ENCODE measurements around the gene TEAD1.

DNA sequence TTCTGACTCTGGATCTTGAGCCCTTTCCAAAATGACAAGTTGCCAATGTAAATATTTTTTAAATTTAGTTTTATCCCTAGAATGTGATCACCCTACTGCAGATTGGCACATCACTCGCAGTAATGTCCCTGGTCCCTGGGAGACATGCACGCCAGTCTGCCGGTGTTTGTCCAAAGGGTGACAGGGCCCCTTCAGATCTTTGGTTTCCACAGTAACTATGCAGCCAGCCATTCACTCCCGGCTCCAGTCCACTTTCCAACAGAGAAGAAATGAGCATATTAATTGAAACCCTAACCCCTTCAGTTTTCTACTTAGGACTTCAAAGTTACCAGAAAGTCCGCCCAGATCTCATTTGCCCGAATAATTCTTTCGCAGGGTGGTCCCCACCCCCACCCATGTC lies 309.1 kb downstream of the TEAD1 start:
- no peak for TF ChIP-seq POLR2A (IDR thresholded peaks at IDR 0.05)
- no peak for TF ChIP-seq EP300 (IDR thresholded peaks at IDR 0.05)
